Activated naive CD8-positive, alpha-beta T cell treated with anti-CD3 and anti-CD28 coated beads, Interleukin-2, amount 50 U/mL, for 16 hours (primary cell): Measurements from ENCODE around the gene CHRDL1.
"Not testable (repeated sequence)": the region's sequence is repeated elsewhere in the genome, so short reads cannot be mapped to it uniquely, and the experiment has no call there.

Experiments used
- DNase-seq: peaks from one replicate; pipeline ENCODE4 v3.0.0-alpha.2; 2020; ENCODE audit warnings: low read depth, low spot score

The CHRDL1 gene

GRCh38 chrX:110795645-110796406, at the start of gene CHRDL1:
Gene CHRDL1, minus strand, starts transcription at chrX:110795817. Its CDS starts 3,636 bp downstream, at chrX:110792181.
- DNase-seq, result no peak

- no peak for DNase-seq
Observed at GRCh38 chrX:110836982-110837381, 41.4 kb upstream of the CHRDL1 start.

GRCh38 chrX:110836451-110836850, 40.8 kb upstream of the CHRDL1 start:
- no peak for DNase-seq

GRCh38 chrX:110836001-110836400, 40.4 kb upstream of the CHRDL1 start:
- DNase-seq, result no peak

GRCh38 chrX:110825972-110826371, 30.4 kb upstream of the CHRDL1 start:
- DNase-seq, result no peak

- not testable (repeated sequence) for DNase-seq
Observed at GRCh38 chrX:110816543-110816942, 20.9 kb upstream of the CHRDL1 start.

GRCh38 chrX:110806145-110806544, 10.5 kb upstream of the CHRDL1 start:
- DNase-seq, result no peak

- DNase-seq, result no peak
Observed at GRCh38 chrX:110805303-110805702, 9.7 kb upstream of the CHRDL1 start.

- no peak for DNase-seq
Observed at GRCh38 chrX:110804446-110804845, 8.8 kb upstream of the CHRDL1 start.

- no peak for DNase-seq
Observed at GRCh38 chrX:110803506-110803905, 7.9 kb upstream of the CHRDL1 start.

- no peak for DNase-seq
Observed at GRCh38 chrX:110796407-110796697, 735 bp upstream of the CHRDL1 start.

- no peak for DNase-seq
Observed at GRCh38 chrX:110794601-110795000, 1.0 kb downstream of the CHRDL1 start.

- DNase-seq, result no peak
Observed at GRCh38 chrX:110791071-110791470, 4.5 kb downstream of the CHRDL1 start.

- no peak for DNase-seq
Observed at GRCh38 chrX:110786486-110786885, 9.1 kb downstream of the CHRDL1 start.

- no peak for DNase-seq
Observed at GRCh38 chrX:110759785-110760184, 35.8 kb downstream of the CHRDL1 start.

- DNase-seq, result no peak
Observed at GRCh38 chrX:110758781-110759422, 36.7 kb downstream of the CHRDL1 start.

GRCh38 chrX:110755611-110756010, 40.0 kb downstream of the CHRDL1 start:
- DNase-seq, result no peak

GRCh38 chrX:110755061-110755460, 40.6 kb downstream of the CHRDL1 start:
- DNase-seq, result no peak

GRCh38 chrX:110750526-110751189, 45.0 kb downstream of the CHRDL1 start:
- DNase-seq, result no peak

GRCh38 chrX:110748256-110748806, 47.3 kb downstream of the CHRDL1 start:
- DNase-seq, result no peak

GRCh38 chrX:110746014-110746413, 49.6 kb downstream of the CHRDL1 start:
- DNase-seq, result no peak

- DNase-seq, result no peak
Observed at GRCh38 chrX:110745288-110745687, 50.3 kb downstream of the CHRDL1 start.
